Hindlimb muscle (tissue), 1 donor: ENCODE measurements around the gene PLEKHA5. TPM values are rescaled to one million over a fixed set of nuclear protein-coding genes. Genes with fewer than 3 reads are reported as not detected.
A peak's percentile ranks its signal among the peaks of the same experiment; 100 is the strongest.
"Not testable (repeated sequence)": the region's sequence is repeated elsewhere in the genome, so short reads cannot be mapped to it uniquely, and the experiment has no call there.

Experiments
- DNase-seq: peaks from one replicate; pipeline ENCODE4 v3.0.0-alpha.2; 2013
- polyA plus RNA-seq: library from polyadenylated mRNA; unstranded; fragments of 120-200 nt; gene quantifications from one replicate; pipeline ENCODE4 v1.2.1, GENCODE V29; 2013; ENCODE audit not compliant: insufficient read length

The PLEKHA5 gene
- polyA plus RNA-seq, 1 donor: 15.1 TPM

GRCh38 chr12:19169222-19169621, 39.7 kb downstream of the PLEKHA5 start:
- no peak for DNase-seq

DNA sequence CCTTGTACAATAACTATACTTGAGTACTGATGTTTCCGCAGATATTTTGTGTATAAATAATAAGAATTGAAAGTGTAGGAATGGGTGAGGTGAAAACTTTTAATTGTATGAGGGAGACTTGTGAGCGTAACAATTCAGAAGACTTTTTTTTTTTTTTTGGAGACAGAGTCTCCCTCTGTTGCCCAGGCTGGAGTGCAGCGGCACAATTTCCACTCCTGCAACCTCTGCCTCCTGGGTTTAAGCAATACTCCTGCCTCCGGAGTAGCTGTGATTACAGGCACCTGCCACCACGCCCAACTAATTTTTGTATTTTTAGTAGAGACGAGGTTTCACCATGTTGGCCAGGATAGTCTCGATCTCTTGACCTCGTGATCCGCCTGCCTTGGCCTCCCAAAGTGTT, 40.8 kb downstream of the PLEKHA5 start:
- DNase-seq: not testable (repeated sequence)

DNA sequence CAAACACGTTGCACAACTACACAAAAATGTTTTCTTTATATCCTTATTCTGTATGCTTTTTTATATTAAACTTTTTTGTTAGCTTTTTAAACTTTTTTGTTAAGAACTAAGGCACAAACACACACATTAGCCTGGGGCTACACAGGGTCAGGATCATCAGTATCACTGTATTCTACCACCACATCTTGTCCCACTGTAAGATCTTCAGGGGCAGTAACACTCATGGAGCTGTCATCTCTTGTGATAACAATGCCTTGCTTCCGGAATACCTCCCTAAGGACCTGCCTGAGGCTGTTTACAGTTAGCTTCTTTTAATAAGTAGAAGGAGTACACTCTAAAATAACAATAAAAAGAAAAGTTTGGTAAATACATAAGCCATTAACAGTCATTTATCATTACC, 42.2 kb downstream of the PLEKHA5 start:
- no peak for DNase-seq

GRCh38 chr12:19177754-19178153, 48.2 kb downstream of the PLEKHA5 start:
- no peak for DNase-seq

- no peak for DNase-seq
These were observed 50.5 kb downstream of the PLEKHA5 start for GRCh38 chr12:19179986-19180385.

GRCh38 chr12:19181666-19182426, 52.3 kb downstream of the PLEKHA5 start:
- no peak for DNase-seq

GRCh38 chr12:19183121-19183838, 53.7 kb downstream of the PLEKHA5 start:
- DNase-seq: no peak

DNA sequence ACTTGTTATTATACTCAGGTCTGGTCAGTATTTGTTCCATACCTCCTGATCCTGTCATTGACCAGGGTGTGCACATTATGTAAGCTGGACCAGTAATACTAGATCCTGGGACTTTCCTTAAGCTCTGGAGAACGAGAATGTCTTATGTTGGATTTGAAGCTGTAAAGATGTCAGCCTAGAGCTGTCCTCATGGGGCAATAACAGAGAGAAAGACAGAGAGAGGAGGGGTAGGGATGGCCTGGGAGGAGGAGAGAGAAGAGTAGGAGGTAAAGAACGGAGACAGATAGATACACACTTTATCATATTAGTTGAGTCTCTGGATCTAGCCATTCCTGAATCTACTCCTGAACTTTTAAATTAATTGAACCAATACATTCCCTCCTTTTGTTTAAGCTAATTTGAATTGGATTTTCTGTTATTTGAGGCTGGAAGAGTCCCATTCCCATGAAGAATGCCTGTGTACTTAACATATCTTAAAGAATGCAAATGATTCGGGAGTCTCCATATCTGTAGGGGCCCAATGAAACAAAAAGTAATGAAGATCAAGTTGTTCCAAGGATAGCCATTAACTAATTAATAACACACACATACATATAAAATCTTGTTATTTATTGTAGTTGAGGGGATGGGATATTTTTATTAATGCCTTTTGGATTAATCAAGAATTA, 55.9 kb downstream of the PLEKHA5 start:
- no peak for DNase-seq

DNA sequence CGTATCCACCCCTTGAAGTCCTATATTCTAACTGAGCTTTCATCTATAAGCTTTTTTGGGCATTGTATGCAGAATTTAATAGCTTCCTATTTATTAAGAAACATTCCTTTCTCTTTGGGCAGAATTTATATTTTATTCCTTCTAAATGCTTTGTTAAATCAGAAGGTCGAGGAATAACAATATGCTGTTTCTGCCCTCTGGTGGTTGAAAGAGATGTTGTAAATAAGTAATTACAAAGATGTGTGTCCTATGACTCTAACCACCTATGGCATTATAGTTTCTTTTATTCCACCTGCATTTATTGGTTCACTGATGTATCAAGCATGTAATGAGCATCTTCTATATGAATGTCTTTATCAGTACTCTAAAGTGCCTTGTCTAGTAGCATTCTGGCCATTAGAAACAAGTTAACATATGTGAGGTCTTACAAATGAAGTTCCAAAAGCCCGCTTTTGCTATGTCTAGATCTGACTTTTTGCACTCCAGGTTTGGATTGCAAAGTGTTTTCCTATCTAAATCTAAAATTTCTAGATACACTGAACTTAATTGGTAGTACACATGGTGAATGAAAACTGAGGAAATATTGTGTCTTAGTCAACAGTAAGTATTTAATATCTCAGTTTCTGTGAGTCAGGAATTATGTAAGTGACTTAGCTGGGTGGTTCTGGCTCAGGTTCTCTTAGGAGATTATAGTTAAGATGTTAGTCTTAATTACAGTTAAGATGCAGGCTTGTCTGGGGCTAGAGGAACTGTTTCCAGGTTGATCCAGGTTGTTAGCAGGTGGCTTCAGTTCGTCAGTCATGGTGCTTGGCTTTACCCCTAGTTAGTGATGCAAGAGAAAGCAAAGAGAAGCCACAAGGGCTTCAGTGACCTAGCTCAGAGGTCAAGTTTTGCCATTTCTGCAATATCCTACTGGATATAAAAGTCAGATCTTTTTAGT, 57.5 kb downstream of the PLEKHA5 start:
- peak; percentile 41 for DNase-seq

DNA sequence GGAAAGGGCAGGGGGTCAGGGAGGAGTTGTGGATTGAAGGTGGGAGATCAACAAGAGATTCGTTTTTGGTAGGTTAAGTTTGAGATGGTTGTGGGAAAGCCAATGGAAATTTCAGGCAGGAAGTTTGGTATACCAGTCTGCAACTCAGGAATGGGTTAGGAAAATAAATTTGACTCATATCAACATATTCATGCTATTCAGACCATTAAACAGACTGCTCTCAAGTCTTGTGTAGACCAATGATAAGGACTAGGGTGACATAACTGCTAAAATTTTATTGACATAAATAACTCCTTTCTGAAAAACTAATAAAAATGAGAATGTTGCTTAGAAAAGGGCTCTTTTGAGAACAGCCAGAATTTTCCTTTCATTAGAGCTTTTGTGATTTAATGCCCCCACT, 60.0 kb downstream of the PLEKHA5 start:
- no peak for DNase-seq

DNA sequence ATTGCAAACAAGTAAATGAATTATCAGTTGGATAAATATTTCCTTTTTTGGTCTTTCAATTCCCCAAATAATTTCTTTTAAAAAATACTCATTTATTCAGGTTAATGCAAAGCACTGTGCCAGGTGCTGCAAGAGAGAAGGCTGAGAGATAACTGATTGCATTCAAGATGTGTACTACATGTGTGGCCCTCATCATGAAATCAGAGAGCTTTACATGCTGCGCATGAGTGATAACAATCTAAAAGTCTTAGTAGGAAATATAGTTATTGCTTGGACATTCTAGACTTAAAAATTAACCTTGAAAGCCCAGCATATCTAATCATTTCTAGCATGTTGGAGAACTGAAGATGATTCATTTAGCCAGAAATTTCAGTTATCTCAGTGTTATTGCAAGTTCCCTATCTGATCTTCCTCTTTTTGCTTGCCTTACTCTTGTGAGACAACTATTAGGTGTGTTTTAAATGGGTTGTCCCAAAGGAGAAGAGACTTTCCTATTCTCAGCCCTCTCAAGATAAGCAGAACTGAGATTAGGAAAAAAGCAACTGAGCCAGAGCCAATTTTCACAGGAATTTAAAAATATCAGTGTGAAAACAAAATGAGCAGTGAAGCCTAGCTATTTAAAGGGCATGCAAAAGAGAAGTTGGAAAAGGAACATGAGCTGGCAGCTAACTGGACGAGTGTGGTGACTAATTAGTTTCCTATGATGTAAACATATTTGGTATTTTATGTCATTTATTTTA, 60.9 kb downstream of the PLEKHA5 start:
- no peak for DNase-seq

GRCh38 chr12:19191089-19191488, 61.6 kb downstream of the PLEKHA5 start:
- no peak for DNase-seq

DNA sequence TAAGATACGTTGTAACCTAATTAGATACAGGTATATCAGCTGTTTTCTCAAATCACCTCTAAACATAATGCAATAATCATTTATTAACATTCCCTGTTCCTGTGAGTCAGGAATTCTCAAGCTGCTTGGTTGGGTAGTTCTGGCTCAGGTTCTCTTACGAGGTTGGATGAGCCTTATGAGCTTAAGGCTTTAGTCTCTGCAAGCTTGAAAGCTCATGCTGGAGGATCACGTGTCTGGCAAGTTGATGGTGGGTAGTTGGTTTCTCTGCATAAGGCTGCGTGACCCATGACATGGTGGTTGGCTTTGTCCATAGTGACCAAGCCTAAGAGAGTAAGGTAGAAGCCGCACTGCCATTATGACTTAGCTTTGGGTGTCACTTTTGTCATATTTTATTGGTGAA, 62.0 kb downstream of the PLEKHA5 start:
- no peak for DNase-seq

DNA sequence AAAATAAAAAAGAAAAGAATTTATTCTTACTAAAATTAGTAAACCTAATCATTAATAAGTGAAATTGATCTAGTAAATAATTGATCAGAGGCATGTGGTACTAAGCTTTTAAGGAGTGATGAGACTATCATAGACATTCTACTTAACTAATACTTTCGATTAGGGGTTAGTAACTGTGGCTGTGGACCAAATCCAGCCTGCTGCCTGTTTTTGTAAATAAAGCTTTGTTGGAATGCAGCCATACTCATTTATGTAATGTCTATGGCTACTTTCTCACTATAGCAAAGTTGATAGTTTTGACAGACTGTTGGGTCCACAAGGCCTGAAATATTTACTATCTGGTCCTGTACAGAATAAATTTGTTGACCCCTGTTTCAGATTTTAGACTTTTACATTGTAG, 63.2 kb downstream of the PLEKHA5 start:
- DNase-seq: no peak

DNA sequence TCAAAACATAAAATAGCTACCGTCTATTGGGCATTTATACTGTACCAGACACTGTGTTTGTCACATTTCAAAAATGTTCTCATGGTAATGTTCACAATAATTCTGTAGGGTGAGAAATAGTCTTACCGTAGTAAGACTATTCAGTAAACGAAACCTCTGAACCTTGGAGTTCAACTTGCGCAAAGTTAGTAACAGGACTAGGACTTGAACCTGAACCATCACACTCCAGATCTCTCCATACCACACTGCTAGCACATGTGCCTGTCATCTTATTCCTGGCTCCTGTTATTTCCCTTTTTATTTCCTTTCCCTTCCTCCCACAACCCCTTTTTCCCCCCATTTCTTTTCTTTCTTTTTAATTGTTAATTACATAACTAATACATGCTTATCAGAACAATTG, 65.4 kb downstream of the PLEKHA5 start:
- DNase-seq: no peak

DNA sequence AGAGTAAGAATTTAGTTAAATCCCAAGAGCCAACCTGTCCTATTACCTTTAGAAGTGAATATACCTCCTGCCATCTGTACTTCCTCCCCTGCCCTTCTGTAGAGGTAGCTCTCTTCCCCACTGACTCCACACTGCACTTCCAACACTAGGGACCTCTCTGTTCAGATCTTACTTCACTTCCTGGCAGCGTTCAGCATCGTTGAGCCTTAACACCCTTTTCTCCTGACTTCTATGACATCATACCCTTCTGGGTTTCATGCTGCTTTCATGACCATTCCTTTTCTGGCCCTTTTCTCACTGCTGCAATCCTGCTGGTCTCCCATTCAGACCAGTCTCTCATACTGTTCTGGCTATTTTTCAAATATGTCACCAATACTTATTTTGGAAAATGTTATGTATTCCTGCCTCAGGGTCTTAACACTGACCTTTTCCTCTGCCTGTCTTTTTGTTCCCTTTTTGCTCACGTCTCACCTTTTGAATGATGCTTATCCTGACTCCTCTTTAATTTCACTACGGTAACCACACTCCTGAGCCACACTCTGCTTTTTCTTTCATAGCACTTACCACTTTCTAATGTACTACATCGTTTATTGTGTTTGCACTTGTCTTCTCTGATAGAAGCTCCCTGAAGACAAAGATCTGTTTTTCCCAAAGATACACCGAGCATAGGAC, 67.6 kb downstream of the PLEKHA5 start:
- DNase-seq: no peak

GRCh38 chr12:19198272-19198671, 68.7 kb downstream of the PLEKHA5 start:
- DNase-seq: no peak

GRCh38 chr12:19199332-19199731, 69.8 kb downstream of the PLEKHA5 start:
- DNase-seq: no peak

DNA sequence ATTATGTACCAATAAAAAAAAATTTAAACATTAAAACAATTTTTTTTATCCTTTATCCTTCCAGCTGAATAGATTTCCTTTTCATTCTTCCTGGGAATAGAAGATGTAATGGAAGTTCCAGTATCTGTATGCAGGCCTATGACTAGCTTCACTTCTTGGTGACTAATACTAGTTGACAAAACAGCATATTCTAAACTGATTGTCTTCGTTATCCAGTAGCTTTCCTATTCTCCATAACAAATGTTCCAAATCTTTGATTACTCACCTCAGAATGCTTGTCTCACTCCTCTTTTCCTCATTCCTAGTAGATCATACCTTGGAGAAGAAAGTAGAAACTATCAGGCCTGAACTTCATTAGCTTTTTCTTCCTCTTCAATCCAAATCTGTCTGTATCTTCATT, 70.7 kb downstream of the PLEKHA5 start:
- DNase-seq: no peak

DNA sequence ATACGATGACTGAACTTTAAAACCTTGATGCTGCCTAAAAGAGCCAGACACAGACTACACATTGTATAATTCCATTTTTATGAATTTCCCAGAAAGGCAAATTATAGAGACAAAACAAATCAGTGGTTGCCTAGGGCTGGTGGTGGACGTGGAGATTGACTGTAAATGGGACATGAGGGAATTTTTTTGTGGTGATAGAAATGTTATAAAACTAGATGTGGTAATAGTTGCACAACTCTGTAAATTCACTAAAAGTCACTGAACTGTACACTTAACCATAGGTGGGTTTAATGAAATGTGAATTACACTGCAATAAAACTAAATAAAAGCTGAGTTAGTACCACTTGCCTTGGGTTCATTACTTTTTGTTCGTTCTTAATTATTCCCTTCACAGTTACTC, 72.1 kb downstream of the PLEKHA5 start:
- no peak for DNase-seq

DNA sequence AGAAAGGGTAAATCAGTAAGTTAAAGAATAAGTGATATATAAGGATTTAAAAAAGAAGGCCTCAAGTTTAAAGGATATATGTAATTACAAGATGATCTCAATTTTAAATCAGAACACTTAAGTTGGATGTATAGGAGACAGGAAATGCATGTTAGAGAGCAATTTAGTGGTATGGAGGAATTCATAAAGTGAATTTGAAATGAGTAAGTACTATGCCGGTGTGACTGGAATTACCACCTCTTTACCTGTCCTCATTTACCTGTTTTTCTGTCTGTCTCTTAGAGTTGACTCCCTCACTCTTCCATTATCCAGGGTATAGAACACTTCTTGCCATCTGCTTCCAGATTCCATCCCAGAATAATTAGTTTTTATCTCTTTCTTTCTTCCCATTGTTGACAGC, 73.5 kb downstream of the PLEKHA5 start:
- DNase-seq: no peak
